SK-N-DZ (cell line): Measurements from ENCODE around the gene PTPRG.

Experiments
- DNase-seq: peaks from one replicate; pipeline ENCODE4 v3.0.0-alpha.2; 2015; ENCODE audit warnings: low spot score

The PTPRG gene

DNA sequence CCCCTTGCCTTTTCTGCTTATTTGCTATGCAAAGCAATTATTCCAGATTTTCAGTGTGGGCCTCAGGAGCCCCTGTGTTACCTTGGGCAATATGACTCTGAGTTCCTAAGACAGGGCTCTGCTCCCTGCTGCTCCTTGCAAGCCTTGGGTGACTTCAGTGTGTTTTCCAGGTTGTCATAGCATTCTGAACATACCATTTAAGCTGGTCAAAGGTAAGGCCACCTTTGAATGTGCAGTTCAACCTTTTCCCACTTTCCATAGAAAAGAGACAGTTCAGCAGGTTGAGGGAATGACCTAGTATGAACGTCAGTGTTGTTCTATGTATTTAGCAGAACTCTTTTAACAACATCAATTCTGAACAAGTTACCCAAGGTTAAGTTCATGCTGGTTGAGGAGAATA is 302.2 kb downstream of the PTPRG start:
- no peak for DNase-seq

DNA sequence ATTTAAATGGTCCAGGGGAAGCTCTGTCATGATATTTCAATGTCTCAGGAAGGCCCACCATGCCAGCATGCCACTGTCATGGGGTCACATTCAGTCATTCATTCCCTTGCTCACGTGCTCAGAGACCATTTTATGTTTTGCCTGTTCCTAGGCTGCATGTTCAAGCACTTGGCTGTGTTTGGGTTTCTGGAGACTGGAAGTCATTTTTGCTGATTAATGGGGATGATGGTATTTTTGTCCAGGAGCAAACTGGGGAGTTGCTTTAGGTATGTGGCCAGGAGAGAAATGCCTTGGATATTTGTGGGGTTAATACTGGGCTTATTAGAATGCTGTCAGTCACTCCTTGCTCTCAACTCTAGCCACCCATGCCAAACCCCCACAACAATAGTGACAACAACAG is 303.5 kb downstream of the PTPRG start:
- no peak for DNase-seq

DNA sequence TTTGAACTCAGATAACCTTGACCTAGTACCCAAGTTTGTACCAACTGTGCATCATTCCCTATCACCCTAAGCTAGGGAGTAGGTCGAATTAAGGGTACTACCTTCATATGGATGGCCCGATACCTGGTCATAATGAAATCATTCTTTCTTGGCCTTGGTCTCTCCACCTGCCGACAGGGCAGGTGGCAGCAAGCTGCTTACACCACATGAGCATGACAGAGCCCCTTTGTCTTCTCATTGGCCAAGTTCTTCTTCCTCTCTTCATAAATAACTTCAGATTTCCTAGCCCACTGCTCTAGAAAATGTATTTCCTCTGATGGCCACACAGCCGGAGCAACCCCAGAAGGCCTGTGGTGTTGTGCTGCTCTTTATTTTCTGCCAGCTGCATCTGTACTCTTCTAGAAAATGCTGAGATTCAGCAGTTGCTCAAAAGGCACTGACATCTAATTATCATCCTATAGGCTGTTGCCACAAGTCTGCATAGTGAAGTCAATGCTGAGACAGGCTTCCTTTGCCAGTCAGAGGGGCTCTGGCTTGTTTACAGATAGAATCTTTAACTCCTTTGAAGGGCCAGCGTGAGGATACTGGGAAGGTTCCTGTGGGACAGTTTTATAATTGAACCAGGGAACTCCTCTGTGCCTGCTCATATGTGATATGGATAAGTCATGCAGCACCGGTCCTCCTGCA is 304.2 kb downstream of the PTPRG start:
- peak; percentile 76 for DNase-seq

DNA sequence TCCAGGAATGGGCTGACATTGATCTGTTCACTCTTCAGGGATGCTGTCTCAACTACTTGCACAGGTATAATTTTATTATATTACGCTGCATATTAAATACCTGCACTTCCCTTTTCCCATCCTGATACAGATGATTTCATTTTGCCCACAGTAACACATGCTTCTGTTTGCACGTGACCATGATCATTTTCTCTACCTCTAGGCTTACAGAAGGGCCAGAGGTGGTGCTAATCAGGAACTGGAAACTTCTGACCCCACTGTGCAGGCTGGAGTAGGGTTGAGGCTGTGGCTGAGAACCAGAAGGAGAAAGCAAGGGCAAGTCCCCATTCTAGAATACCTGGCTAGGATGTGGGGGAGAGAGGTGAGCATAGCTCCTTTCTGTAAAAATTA is 304.8 kb downstream of the PTPRG start:
- no peak for DNase-seq

DNA sequence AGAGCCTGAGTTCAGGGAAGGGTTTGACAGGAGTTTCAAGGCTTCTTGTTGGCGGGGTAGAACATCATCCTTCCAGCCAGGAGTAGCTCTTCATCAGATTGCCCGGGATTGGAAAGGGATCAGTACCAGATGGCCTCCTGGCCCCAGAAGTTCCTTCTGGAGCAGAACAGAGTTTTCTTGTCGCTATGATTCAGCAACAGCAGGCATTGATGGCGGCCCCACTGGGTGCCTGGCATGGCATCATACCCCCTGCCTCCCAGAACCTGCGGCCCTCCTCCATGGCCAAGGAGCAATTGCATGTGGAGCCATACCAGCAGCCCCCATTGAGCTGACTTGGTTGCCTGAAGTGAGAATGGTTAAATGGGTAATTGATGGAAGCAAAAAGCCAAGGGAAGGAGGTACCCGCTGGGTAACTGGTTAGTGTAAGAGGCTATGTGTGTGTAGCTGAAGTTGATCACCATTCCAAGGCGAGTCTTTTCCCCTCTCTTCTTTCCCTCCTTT is 305.6 kb downstream of the PTPRG start:
- no peak for DNase-seq

DNA sequence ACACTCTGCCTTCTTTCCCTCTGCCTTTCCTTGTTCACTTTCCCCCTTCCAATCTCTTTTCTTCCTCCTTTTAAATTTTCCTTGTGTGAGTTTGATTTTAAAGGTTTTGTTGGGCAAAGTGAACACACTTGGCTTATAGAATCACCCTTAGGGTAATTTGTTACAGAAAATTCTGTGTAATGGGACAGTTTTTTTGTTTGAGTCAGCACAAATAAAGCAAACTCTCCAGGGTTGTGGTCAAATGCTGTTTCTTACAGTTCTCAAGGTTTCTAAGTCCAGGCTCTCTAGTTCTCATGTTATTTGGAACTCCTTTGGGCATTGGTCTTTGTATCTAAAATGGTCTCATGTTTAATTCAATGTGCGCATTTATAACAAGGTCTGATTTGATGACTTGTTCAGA is 307.1 kb downstream of the PTPRG start:
- DNase-seq: no peak

DNA sequence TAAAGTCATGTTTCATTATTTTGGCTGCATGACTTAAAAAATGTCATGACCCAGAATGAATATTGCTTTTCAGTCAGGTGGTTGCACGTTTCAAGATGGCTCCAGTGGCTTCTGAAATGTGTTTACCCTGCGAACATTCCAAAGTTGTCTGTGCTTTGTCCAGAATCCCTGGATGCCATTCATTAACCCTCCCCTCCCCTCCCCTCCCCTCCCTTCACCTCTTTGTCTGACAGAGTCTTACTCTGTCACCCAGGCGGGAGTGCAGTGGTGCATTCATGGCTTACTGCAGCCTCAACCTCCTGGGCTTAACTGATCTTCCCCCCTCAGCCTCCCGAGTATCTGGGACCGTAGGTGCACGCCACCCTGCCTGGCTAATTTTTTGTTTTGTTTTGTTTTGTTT is 308.0 kb downstream of the PTPRG start:
- DNase-seq: no peak

DNA sequence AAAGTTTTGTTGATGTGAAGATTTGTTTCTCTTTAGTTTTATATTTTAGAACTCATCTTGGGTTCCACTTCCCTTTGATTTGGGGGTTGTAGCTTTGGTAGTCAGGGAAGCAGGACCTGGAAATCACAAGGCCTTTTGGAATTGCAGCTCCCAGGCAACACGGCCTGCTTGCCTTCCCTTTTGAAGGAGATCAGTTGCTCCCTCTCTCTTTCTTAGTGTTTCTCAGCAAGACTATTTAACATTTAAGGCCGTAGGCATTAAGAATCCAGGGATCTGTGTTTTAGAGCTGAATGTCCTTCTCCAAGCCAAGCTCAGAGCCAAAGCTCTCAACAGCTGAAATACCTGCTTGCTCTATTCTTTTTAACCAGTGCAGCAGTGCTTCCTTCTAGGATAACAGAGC is 310.3 kb downstream of the PTPRG start:
- no peak for DNase-seq

DNA sequence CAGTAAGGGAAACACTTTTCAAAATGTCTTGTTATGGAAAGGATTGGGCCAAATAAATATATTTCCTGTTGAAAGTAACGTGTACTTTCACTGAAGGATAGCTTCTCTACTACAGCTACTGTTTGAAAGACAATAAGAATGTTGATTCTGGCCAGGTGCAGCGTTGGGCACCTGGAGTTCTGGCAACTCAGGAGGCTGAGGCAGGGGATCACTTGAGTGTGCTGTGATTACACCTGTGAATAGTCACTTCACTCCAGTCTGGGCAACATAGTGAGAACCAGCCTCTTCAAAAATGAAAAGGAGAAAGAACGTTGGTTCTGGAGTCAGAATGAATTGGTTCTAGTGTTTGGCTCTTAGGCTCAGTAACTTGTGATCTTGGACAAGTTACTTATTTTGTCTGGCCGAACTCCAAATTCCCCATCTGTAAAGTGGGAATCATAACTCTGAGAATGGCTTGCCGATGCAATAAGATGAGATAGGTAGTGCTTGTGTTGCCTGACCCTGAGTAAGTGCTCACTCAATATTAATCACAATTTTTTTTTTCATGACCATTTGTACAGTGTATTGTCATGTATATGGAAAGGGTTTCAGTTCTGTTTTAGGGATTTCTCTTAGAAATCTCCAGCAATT is 310.8 kb downstream of the PTPRG start:
- no peak for DNase-seq

DNA sequence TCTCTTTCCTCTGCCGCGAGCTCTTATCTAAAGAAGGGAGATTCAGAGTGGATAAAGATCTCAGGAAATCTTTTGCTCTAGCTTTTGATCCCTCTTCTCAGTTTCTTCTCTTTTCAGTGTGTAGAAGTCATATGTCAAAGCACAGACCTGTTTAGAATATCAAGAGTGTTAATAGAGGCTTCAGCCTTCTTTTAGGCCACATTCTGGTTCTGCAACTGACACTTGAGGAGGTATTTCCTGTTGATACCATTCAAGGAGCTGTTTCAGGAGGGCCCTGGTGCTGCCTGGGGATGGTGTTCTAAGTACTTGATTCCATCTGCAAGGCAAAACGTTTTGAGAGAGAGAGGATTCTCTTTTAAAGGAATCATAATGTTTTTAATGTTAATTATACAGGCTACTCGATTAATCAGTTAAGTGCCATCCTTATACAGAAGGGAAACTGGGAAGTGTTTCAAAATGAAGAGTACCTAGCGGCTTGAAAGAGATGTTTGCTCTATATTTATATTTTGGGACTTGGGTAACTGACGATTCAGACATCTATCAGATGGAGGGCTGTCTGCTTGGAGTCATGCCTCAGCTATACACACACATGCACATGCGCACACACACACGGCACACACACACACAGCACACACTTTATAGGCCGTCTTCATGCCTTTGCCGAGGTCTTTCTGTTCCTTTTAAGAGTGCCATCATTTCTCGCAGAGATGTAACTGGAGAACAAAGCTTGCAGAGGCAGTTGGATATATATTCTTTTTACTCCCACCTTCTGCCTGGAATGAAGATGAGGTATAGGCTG is 313.9 kb downstream of the PTPRG start:
- DNase-seq: no peak

DNA sequence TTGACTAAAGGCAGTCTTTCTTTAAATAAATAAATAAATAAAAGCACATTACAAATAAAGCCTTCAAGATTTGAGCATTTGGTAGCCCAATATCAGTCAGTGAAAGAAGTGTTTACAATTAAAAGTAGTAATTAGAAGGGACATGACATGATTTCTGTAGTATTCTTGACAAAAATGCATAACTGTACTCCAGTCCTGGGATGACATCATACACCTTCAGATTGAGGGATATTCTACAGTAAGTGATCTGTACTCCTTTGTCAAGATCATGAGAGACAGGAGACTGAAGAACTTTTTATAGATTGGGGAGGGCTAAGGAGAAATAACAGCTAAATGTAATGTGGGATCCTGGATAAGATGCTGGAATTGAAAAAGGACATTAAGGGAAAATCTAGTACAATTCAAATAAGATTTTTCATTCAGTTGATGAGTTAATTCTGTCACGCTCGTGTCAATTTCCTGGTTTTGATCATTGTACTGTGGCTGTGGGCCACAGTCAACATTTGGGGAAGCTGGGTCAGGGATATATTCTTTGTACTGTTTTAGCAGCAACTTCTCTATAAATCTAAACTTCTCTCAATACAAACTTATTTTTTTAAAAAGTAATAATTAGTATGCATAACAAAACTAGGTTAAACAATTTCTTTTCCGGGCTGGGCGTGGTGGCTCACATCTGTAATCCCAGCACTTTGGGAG is 314.8 kb downstream of the PTPRG start:
- no peak for DNase-seq

DNA sequence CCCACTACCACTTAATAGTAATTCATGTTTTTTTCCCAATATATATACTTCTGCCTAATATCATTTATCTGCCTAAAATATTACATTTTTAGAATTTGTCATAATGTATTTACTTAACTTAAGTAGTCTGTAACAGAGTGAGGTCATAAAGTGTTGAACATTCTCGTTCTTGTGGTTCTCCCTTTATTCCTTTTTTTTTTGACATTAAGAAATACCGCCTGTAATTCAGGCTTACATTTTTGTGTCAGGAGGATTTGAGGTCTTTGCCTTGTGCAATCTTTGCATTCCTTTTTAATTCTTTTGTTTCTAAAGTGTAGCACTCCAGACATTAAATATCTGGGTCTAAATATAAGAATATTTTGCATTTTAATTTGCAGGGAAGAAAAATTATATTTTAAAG is 315.4 kb downstream of the PTPRG start:
- DNase-seq: no peak

DNA sequence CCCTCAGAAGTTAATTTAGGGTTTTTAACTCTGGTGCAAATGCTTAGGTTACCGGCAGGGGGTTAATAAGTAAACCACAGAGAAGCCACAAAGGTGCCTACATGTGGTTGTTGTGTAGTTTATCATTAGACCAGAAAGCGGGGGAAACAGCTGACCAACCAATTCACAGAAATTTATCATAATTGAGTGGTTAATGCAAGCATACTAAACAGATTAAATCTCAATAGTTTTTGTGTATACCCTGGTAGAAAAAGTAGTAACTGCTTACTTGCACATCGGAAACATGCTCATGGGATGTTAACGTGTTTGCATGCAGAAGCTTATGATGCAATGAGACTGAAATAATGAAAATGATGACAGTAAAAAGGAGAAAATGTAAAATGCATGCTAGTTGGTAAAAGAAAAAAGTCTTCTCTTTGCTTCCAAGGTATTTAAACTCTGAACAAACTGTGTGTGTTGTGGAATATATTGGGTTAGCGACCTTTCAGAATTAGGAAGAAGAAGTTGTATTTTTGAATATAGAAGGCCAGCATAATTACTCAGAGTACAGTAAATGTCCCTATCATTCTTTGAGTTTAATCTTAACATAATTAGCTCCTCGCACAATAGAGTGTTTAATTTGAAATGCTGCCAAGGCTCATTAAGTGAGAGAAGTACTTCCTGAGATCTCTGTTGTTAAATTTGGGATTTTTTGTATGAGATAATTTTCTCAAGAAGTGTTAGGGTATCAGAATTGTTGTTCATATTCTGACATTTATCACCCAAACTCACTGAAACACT is 316.2 kb downstream of the PTPRG start:
- DNase-seq: no peak

DNA sequence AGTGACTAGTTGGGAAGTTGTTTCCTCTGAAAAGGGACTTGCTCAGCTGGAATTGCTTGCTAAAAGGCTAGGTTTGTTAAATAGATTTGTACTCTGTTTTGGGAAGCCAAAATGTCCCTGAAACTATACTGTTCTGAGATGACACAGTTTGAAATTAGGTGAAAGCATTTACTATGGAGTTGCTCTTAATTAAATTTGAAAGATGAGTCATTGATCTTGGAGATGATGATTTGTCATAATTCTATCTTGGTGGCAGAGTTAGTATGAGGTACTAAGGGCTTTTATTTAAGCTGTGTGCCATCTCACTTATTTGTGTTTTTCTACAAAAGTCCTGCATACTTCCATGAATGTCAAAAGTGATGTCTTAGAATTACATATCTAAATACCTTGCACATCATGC is 320.9 kb downstream of the PTPRG start:
- DNase-seq: no peak

DNA sequence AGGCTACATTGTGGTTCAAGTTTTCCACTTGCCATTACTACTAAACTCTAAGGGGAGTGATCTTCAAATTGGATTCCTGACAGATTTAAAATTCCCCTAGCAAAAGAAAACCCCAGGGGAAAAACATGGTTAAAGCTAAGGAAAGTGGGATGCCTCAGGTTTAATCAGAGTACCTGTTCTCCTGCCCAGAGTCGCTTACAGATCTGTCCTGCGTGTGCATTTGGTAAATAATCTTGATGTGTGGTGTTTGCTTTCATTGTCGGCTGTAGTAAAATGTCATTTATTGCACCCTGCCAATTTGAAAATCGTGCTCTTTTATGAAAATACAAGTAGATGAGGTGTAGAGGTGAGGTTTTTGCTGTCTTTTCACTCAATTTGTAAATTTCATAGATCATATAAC is 323.4 kb downstream of the PTPRG start:
- no peak for DNase-seq

DNA sequence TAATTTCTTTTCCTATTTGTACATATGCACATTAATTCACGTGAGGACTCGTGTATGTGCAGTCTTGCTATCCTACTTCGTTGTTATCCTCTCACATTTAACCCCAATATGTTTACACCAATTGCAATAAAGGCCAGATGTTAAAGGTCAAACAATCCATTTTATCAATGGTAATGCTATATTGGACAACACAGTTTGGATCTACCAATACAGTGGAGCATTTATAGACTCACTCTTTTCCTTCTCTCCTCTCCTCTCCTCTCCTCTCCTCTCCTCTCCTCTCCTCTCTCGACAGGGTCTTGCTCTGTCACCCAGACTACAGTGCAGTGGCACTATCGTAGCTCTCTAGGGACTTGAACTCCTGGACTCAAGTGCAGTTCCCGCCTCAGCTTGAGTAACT is 324.0 kb downstream of the PTPRG start:
- DNase-seq: no peak

DNA sequence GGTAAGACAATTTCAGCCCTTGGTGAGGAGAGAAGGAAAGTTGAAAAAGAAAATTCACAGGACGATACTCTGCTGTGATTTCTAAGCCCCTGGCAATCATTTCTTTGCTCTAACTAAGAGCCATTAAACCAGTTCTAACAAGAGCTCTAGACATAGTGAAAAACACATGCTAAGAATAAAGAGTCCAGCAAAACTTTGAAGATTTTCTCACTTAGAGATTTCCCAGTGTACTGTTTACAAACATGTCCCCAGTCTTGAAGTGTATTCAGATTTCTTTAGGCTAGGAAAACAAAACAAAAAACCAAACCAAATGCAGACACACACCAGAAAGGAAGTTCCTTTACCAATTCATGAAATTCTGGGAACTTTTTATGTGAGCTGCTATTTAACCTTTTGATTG is 325.8 kb downstream of the PTPRG start:
- no peak for DNase-seq

DNA sequence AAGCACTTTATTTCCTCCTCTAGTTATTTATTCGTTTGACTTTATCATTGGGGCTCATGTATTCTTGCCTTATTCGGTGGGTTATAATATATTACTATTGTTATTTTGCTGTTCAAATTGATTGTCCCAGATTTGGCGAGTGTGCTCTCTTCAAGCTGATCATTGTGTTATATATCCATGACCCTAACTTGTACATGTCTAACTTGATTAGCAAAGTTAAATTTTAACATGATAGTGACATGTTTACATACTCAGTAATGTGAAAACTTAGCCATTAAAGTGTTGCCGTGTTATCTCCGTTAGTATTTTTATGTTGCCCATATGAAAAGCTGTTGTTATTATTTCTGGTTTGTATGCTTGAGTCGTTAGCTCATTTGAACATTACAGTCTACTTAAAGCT is 327.9 kb downstream of the PTPRG start:
- no peak for DNase-seq

DNA sequence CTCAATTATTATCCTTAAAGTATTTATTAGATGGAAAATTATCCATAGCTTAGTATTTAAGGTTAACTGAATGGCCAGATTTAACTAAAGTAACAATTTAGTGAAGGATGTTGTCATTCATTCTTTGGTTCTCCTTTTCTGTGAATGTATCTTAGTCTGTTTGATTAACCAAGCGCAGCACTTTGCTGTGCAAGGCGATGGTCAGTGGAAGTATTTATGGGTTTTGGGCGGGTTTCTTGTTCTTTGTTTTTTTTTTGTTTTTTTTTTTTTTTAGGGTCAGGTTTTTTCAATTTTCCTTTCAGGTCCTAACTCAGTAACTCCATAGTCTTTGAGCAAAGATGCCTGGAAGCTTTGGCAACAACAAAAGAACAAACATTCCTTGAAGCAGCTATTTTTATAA is 328.8 kb downstream of the PTPRG start:
- DNase-seq: no peak

DNA sequence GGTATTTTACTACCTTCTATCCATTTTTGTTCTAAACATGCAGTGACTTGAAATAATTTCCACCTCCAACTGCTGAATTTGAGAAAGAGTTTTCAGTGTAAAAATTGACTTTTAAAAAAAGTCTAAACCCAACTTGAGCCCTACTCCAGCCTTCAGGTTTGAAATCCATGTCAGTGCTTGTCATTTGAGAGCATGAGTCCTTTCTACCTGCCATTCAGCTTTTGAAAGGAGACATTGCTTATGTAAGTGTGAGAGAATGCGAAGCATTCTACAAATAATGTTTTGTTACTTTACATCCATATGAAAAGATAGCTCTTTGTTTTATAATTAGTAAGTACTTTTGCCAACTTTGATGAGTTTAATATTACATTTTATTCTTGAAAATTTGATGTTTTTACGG is 329.2 kb downstream of the PTPRG start:
- no peak for DNase-seq

DNA sequence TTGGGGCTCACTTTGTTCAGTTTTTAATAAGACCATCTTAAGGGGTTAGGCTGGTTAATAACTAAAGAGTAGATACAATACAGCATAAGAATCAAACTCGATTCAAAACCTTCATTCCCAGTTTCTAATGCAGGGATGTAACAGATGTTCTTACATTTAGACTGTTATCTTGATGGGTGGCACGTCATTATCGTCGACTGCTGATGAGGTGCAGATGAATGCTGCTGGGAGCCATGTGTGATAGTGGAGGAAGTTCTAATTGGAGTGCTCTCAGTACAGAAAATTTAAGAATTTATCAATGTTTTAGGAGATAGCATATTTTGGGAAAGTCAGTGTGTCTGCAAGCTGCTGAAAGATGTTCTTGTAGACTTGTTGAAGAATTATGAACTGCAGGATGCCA is 331.5 kb downstream of the PTPRG start:
- DNase-seq: peak; percentile 35
